ENCODE data around the gene PAH.

The PAH gene

DNA sequence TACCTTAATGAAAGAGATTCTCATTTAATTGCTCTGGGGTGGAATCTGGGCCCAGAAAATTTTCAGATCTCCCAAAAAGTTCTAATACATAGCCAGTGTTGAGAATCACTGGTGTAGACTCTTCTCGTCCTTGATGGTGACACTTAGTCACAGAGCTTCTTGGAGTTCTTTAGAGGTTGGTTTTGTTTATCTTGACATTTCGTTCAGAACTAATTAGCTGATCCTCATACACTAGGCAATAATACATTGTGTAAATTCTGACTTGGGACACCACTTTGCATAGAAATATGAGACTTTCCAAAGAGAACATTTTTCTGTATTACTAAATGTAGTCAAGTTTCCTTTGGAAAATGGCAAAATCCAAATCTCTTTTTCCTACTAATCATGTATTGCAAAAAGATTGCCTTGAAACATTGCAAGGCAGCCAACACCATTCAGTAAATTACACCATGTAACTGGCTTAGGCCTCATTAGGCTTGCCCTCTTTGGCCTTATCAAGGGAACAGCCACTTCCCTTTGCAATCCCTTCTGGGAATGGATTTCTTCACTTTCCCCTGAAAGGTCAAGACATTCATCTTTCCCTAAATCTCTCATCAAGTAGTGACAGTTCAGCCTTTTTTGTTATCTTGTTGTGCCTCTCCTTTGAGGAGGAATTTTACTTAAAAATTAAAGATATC, 102.2 kb downstream of the PAH start:
- no peak for DNase-seq

DNA sequence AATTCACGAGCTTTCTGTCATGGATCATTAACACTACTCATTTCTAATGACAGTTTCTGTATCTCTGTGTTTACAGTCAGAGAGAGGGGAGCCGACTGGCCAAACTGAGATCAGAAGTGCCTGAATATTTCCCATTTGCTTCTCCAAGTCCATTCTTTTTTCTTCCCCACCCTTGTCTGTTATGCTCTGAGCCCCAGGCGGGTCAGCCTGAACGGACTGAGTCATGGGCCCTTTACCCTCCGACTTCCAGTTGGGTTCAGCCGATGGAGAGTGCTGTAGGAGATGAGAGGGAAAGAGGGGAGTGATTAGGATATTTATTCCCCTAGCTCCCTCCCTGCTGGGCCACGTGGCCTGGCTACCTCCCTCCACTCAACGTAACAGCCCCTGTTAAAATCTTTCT, 104.7 kb downstream of the PAH start:
- DNase-seq = no peak

DNA sequence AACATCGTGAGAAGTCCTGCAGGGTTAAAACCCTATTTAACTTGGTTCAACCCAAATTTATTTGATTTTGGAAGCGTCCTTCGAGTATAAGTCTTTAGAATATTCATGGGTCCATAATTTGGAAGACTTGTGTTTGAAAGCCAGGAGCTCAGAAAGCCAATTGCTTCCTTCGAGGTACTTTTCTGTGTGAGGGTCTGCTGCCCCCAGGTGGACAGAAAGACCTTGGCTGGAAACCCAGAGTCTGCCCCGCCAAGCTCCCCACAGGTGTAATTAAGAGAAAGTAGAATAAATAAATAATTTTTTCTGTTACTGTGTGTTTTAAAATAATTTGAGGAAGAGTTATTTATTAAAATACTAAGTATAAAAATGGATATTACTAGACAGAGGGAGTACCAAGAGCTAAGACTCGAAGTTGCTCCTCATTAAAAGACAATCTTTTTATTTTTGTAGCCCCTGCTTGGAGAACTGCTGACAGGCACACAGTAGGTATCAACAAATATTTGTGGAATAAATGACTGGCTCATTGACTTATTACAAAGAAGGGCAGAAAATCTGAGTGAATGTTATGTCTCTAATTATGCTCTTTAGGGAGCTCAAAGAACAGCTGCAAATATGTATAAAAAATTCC, 105.8 kb downstream of the PAH start:
- no peak for DNase-seq

DNA sequence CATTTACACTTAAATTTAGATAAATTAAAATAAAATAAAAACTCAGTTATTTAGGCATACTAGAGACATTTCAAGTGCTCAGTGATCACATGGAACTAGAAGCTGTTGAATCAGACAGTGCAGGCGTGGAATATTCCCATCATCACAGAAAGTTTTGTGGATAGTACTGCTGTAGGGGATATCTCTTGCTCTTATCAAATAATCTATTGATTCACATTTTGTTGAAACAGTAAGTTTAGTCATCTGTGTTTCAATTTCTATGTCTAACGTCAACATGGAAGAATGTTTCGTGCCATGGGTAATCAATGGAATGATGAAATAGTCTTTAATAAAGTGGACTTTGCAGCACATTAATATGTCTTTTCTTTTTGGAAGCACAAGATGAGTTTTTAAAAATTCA, 108.6 kb downstream of the PAH start:
- DNase-seq = no peak

DNA sequence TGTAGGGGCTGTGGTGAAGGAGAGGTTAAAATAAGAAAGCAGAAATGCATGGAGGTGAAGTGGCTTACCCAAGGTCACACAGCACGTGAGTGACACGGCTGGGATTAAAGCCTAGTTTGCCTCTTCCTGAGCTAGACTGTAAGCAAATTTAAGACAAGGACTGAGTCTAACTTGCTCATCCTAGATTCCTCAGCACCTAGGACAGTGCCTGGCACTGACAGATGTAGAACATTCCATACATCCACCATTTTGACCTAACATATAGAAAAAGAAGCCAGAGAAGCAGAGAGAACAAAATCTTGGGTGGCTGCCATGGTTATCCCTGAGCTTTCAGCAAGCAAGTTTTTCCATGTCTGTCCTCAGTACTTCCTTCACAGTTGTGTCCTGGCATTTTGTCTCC, 110.5 kb downstream of the PAH start:
- no peak for DNase-seq

DNA sequence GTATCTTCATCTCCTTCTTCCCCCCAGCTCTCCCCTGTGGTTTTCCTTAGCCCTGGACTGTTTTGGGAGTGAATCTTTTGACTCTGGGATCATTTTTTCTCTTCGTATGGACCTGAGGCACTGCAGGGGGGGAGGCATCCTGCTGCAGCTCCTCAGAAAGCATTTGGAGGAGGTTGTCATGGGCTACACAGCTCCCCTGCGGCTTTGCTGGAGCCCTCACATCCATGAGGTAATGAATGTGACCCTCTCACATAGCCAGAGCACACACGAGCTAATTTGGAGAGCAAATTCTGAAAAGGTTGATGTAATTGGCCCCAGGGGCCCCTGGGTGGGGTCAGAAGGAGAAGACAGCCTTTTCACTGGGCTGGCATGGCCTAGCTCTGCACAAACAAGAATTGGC, 110.9 kb downstream of the PAH start:
- DNase-seq = no peak

DNA sequence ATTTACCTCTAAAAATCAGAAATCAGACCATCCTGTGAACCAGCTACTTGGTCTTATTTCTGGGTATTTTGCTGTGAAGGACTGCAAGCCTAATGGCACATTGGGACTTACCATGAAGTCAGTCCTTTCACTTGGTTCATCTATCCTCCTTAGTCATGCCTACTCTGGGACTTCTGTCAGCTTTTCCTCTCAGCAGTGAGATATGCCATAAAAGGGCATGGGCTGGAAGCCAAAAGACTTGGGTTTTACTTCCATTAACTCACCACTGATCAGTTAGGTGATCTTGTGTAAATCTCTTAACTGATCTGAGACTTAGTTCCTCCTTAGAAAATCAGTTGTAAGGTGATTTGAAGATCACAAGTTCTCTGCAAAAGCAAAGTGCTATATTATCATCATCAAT, 116.5 kb downstream of the PAH start:
- no peak for DNase-seq

DNA sequence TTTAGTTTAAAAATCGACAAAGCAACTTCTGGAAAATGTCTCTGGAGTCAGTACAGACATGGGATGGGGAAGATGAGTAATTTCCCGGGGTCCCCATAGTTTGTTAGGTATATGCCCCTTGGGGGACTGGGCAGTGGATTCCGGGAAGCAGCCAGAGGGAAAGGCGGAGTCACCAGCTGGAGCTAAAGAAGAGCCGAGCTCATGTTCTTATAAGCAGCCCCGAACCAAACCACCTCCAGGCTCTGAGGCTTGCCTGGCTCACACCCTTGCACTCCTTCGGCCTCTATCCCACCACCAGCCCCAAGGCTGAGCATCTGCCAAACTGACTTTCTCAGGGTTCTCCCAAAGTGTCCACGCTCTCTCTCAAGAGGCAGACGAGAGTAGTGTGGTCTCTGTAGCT, 117.8 kb downstream of the PAH start:
- DNase-seq = no peak

DNA sequence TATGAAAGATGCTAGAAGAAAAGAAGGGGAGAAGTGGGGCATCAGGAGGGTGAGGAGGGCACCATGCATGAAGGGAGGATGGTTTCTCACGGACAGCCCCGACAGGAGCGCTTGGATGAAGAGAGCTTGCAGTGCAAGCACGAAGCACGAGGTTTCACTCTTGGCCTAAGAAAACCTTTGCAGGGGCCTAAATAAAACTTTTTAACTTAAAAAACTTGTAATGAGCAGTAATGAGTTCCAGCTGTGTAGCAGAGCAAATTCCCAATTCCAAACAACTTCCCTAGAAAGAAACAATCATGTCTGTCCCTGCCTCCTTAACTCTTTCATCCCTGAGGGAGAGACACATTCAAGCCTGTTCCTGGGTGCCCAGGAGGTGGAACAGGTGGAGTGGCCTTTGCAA, 119.5 kb downstream of the PAH start:
- DNase-seq = no peak

DNA sequence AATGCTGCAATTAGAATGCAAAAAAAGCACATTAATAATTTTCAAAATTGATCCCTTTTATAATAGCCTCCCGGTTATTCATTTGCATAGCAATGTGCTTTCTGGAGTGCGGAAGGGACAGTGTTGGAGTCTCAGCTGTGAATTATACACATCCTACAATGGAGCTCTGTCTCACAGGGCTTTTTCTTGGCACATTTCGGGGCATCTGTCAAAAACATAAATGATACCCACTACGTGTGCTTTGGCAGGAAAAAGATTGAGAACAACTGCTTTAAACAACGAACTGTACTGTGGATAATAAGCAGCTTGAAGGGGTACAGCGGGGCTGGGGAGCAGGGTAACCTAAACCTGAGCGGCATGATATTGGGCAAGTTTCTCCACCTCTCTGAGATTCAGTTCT, 123.1 kb downstream of the PAH start:
- DNase-seq = no peak

Measured in NCI-H1417 treated with DMSO at 0.1 percent for 48 hours (cell line).